GM12872 (cell line): ENCODE measurements around the gene AGFG1.

Source experiments
- CTCF ChIP-seq: IDR thresholded peaks from 3 replicates; pipeline ENCODE4 v1.5.1; 2011; ENCODE audit warnings: low read depth, mild to moderate bottlenecking, low read length, moderate library complexity; ENCODE audit not compliant: insufficient read depth

The AGFG1 gene

DNA sequence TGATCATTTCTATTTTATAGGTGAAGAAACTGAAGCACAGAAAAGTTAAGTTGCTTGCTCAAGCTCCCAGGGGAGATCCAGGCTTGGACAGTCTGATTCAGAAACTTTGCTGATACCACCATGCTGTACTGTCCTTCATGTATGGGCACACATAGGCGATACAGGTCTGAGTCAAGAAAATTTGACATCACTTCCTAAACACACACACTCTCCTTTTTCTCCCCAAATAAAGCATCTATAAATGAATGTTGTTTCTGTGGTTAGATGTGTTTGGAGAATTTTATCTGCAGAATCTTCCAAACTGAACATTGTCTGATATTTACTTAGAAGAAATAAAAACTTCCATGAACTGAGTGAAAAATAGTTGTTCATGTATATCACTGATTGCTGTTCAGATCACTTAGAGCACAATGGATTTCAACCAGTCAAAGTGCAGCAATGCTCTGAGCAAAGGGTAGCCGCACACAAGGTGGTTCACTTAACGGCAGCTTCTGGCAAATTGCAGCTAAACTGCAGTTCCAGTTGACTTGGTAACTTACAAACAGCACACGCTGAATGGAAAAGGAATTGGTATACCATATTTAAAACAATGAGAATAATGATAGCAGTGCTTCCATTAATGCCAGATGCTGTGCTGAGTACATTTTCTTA lies 10.0 kb upstream of the AGFG1 start:
- TF ChIP-seq CTCF = no peak

DNA sequence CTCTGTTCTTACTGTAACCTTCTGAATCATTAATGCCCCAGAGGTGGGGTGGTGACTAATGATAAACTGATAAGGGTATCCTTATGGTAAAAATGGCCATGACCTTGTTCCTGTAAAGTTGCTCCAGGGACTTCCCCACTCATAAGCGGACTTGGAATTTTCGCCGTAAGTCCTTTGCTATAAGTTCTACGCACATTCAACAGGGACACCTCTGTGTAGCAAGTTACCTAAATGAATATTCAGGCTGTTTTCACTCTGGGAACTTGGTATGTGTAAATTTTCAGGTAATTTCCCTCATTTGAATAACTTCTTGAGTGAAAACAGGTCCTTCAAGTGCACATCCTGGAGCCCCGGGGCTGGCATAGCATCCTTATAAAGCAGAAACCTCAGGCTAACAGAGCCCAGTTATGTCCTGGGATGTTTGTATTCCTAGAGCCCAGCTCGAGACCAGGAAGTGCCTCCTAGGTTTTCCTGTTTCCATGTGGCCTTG lies 9.4 kb upstream of the AGFG1 start:
- no peak for TF ChIP-seq CTCF

DNA sequence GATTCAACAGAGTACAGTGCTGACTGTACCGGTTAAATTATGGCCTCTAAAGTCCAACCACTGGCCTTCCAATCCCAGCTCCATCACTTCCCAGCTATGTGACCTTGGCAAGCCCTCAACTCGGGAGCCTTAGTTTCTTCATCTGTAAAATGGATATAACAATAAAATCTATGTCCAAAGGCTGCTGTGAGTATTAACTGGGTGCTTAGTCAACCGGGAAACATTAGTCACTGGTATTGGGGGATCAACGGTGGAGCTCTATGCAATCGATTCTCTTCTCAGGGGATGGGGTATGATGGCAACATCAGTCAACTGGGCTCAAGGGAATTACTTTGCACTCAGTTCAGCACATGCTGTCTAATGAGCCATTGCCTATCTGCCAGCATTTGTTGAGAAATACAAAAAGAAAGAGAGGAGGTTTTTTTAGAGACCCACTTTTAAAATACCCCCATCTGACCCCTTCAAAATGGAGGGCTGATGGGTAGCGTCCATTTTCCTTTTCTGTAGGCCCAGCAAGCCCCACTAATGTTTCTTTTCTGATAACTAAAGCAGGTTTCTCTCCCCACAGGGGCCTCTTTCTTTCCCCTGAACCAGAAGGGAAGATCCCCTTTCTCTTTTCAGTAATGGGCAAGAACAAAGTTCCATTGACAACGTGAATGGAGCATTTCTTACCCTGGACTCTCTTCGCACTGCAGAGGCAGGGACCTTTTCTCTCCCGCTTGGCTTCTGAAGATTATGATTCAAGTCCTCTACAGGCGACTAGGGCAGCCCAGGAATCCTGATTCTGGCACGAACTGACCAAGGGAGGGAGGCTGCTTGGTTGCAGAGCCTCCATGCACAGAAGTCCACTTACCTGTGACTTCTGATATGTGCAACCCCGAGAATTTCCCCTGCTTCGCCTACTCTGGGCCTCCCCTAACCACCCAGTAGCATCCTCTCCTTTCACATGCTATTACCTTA lies 8.7 kb upstream of the AGFG1 start:
- no peak for TF ChIP-seq CTCF

DNA sequence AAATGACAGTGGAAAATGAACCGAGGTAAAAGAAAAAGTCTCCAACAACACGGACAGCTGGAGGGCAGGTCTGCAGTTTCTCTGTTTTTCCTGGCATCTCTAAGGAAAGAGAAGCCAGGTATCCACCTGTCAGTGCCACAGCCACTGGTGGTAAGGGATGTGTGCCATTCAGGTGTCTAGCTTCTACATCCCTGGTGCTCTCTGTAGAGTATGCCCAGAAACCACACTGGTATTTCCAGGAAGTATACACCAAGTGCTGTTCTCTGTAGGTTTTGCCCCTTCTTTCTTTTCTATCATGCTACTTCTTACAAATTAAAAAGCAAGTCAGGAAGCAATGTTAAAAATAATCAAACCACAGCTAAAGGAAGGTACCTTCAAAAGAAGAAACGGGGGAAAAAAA lies 7.6 kb upstream of the AGFG1 start:
- no peak for TF ChIP-seq CTCF

DNA sequence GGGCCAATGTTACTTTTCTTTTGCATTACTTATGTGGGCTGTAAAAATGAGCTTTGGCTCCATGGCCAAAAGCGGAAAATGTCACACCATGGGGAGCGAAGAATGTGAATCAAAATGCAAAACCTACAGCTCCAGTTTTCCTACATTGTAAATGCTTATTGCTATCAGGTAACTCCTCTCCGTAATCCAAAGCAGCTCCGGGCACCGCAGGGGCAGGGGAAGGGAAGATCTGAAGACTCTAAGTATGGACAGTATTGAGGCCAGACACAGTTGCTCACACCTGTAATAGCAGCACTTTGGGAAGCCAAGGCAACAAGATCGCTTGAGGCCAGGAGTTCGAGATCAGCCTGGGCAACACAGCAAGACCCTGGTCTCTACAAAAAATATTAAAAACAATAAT lies 7.1 kb upstream of the AGFG1 start:
- no peak for TF ChIP-seq CTCF

GRCh38 chr2:227466887-227467600 lies 4.9 kb upstream of the AGFG1 start:
- TF ChIP-seq CTCF = no peak

- no peak for TF ChIP-seq CTCF
Observed at GRCh38 chr2:227471412-227471811, 544 bp upstream of the AGFG1 start.
